Stimulated activated CD4-positive, alpha-beta T cell treated with anti-CD3 and anti-CD28 coated beads, TNF-alpha, amount 100 ng/mL, for 1 hour (primary cell): ENCODE measurements around the gene ATAD5.
A peak's percentile ranks its signal among the peaks of the same experiment; 100 is the strongest.

Experiments
- DNase-seq, 3 donors: peaks; one replicate each; pipeline ENCODE4 v3.0.0-alpha.2; 2020; ENCODE audit warnings: low read depth in 3 of 3, low spot score in 1 of 3

Gene ATAD5

GRCh38 chr17:30823421-30823820 lies 8.3 kb upstream of the ATAD5 start:
- DNase-seq = no peak

GRCh38 chr17:30824002-30824355 lies 7.8 kb upstream of the ATAD5 start:
- no peak for DNase-seq

GRCh38 chr17:30824356-30825145 lies 7.2 kb upstream of the ATAD5 start, which contains the start of gene CRLF3:
TSS of gene CRLF3 (minus strand) at chr17:30824692. CDS start at chr17:30824651, 41 bp downstream.
- DNase-seq = peak; percentile 76 to 83 (median 83)

- DNase-seq = no peak
Observed at GRCh38 chr17:30827082-30827481, 4.7 kb upstream of the ATAD5 start.

- no peak for DNase-seq
Observed at GRCh38 chr17:30829022-30829421, 2.7 kb upstream of the ATAD5 start.

GRCh38 chr17:30831257-30831656 lies 509 bp upstream of the ATAD5 start:
- no peak for DNase-seq

- DNase-seq = no peak
Observed at GRCh38 chr17:30832438-30833124, 815 bp downstream of the ATAD5 start.

GRCh38 chr17:30838202-30838807 lies 6.5 kb downstream of the ATAD5 start:
- no peak for DNase-seq

GRCh38 chr17:30840771-30841170 lies 9.0 kb downstream of the ATAD5 start:
- DNase-seq = no peak

GRCh38 chr17:30848021-30848420 lies 16.3 kb downstream of the ATAD5 start:
- DNase-seq = no peak

GRCh38 chr17:30854146-30854545 lies 22.4 kb downstream of the ATAD5 start:
- no peak for DNase-seq

GRCh38 chr17:30858556-30859250 lies 26.9 kb downstream of the ATAD5 start:
- no peak for DNase-seq

GRCh38 chr17:30864636-30865035 lies 32.9 kb downstream of the ATAD5 start:
- DNase-seq = no peak

GRCh38 chr17:30869005-30869404 lies 37.2 kb downstream of the ATAD5 start:
- DNase-seq = no peak

GRCh38 chr17:30886187-30886586 lies 54.4 kb downstream of the ATAD5 start:
- no peak for DNase-seq

GRCh38 chr17:30894236-30894635 lies 62.5 kb downstream of the ATAD5 start:
- DNase-seq = no peak

GRCh38 chr17:30897311-30897710 lies 65.5 kb downstream of the ATAD5 start:
- DNase-seq = no peak

- DNase-seq = no peak
Observed at GRCh38 chr17:30905742-30906100, 74.0 kb downstream of the ATAD5 start.

- peak; percentile 65 to 83 (median 74) for DNase-seq
Observed at GRCh38 chr17:30906101-30906911, 74.5 kb downstream of the ATAD5 start, which contains the start of gene TEFM. TSS of gene TEFM (minus strand) at chr17:30906238. CDS start at chr17:30906198, 40 bp downstream.

- no peak for DNase-seq
Observed at GRCh38 chr17:30908717-30909420, 77.1 kb downstream of the ATAD5 start.
